Measurements from ENCODE around the gene EMB. TPM values are rescaled to one million over a fixed set of nuclear protein-coding genes. Genes with fewer than 3 reads are reported as not detected.

The EMB gene
- total and polyA plus RNA-seq, 5 donors from 2014 or later, result 130 to 304 (median 209) TPM

- Histone ChIP-seq H3K9me3 (ENCODE audit: control insufficient read depth in 2 of 2, low read length in 2 of 2) (no peaks in the 10 kb centered on the region), H3K4me1 (ENCODE audit: control insufficient read depth, insufficient read depth, low read length, poor library complexity, severe bottlenecking) (peaks cover 2% of the 10 kb centered on the region), H3K36me3 (ENCODE audit: control insufficient read depth, insufficient read depth, low read length) (no peaks in the 10 kb centered on the region), H3K27ac (ENCODE audit: insufficient read depth, low read length, poor library complexity, severe bottlenecking) (no peak overlapping the region), H3K27me3 (ENCODE audit: control insufficient read depth, insufficient read depth, low read length) (no peaks in the 10 kb centered on the region), H3K4me3 (ENCODE audit: low read depth, low read length) (no peak overlapping the region)
- H3K4me1 Mint-ChIP-seq, result peaks cover 11 to 19% (median 15%) of the 10 kb centered on the region in 4 donors
- no peak for DNase-seq
- peaks cover 0 to 3% (median 2%) of the 10 kb centered on the region in 7 donors for H3K9me3 Mint-ChIP-seq
- ATAC-seq (ENCODE audit: low read depth in 2 of 2), result no peak
- H3K36me3 Mint-ChIP-seq, result peaks cover 26% of the 10 kb centered on the region
- no peak overlapping the region for H3K27ac Mint-ChIP-seq
- no peak overlapping the region for H3K4me3 Mint-ChIP-seq
- no peaks in the 10 kb centered on the region for H3K27me3 Mint-ChIP-seq
Observed at GRCh38 chr5:50359187-50359586, 81.9 kb downstream of the EMB start.

GRCh38 chr5:50352382-50352781, 88.7 kb downstream of the EMB start:
- ATAC-seq (ENCODE audit: low read depth in 2 of 2) (no peak), DNase-seq (no peak)
- Mint-ChIP-seq H3K4me1 (peaks cover 0 to 2% (median 0%) of the 10 kb centered on the region in 4 donors), H3K36me3 (peaks cover 4% of the 10 kb centered on the region), H3K9me3 (peaks cover 0 to 7% (median 1%) of the 10 kb centered on the region in 7 donors), H3K4me3 (no peak overlapping the region), H3K27me3 (no peaks in the 10 kb centered on the region), H3K27ac (peak overlapping the region in 1 of 3 donors; percentile 39)
- Histone ChIP-seq H3K36me3 (ENCODE audit: control insufficient read depth, insufficient read depth, low read length) (no peaks in the 10 kb centered on the region), H3K4me1 (ENCODE audit: control insufficient read depth, insufficient read depth, low read length, poor library complexity, severe bottlenecking) (no peaks in the 10 kb centered on the region), H3K9me3 (ENCODE audit: control insufficient read depth in 2 of 2, low read length in 2 of 2) (no peaks in the 10 kb centered on the region), H3K27ac (ENCODE audit: insufficient read depth, low read length, poor library complexity, severe bottlenecking) (no peak overlapping the region), H3K4me3 (ENCODE audit: low read depth, low read length) (no peak overlapping the region), H3K27me3 (ENCODE audit: control insufficient read depth, insufficient read depth, low read length) (no peaks in the 10 kb centered on the region)

Other genes with a start within 250 kb of the EMB start
- 217 TPM for gene PARP8, start 225.3 kb upstream of the EMB start, total RNA-seq
- gene PARP8, start 225.3 kb upstream of the EMB start, polyA plus RNA-seq, result 10 to 100 TPM; 45.0 to 62.5 (median 53.1) TPM

All from CD4-positive, CD25-positive, alpha-beta regulatory T cell (primary cell).